ENCODE measurements around the gene KNOP1. TPM values are rescaled to one million over a fixed set of nuclear protein-coding genes. Genes with fewer than 3 reads are reported as not detected.

Gene KNOP1
- total RNA-seq, 1 experiment from 2014 or later = 70.1 TPM

DNA sequence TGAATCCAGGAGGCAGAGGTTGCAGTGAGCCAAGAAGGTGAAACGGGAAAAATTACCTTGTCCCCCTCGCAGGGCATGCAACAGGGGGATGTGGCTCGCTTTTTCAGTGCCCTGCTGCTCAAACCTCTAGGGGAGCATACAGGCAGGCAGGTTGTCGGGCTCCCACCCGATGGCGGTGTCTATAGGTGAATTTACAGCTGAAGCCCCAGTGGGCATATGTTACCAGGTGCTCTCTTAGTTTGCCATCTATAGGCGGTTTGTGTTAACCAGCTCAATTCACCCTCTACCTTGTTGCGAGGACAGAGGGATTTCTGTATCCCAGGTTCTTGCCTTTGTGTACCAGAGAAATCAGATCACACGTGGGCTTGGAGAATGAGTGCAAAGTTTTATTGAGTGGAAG is 49.0 kb upstream of the KNOP1 start:
- intact Hi-C loops (cut with micrococcal nuclease; ENCODE audit: unreplicated experiment) = no loop called here
- no peak for ATAC-seq
- H3K9me3 ChIP-seq (ENCODE audit: control insufficient read depth, insufficient read depth, low read depth, low read length) = no peaks in the 10 kb centered on the region
- no peak for DNase-seq (ENCODE audit: low read depth, low spot score)
- no peaks in the 10 kb centered on the region for H3K36me3 ChIP-seq (ENCODE audit: control insufficient read depth, insufficient read depth, low read length)
- no peak overlapping the region for H3K4me3 ChIP-seq (ENCODE audit: low read depth in 2 of 2, low read length in 2 of 2)
- in situ Hi-C loops (cut with HindIII; ENCODE audit: low pct_unique_long_range_greater_than_20kb, low sequenced_read_pairs) = no loop called here
- CTCF ChIA-PET = interaction anchor here (0.6 kb wide), 1 partner anchor 616 kb away, joined by 3 read pairs; no protein-coding TSS in a partner anchor
- POLR2A ChIA-PET = no interaction called here
- H3K27ac ChIP-seq (ENCODE audit: low read length) = no peak overlapping the region
- H3K27me3 ChIP-seq (ENCODE audit: control insufficient read depth, insufficient read depth, low read length) = no peaks in the 10 kb centered on the region
- no peaks in the 10 kb centered on the region for H3K4me1 ChIP-seq (ENCODE audit: control insufficient read depth, insufficient read depth, low read length)
- TF ChIP-seq SIN3A (IDR thresholded peaks at IDR 0.05; ENCODE audit: borderline replicate concordance, insufficient read depth, low read depth, low read length) = no peak
- TF ChIP-seq POLR2AphosphoS5 (IDR thresholded peaks at IDR 0.05; ENCODE audit: low read depth, low read length) = no peak
- no peak for TF ChIP-seq TCF7L2 (IDR thresholded peaks at IDR 0.05; ENCODE audit: low read depth, low read length)
- no peak for TF ChIP-seq REST (IDR thresholded peaks at IDR 0.05; ENCODE audit: insufficient read depth in 1 of 2, low read depth in 2 of 2, low read length in 1 of 2)
- no peak for TF ChIP-seq CTCF (IDR thresholded peaks at IDR 0.05)
- no TSS peak for BruUV-seq (replicated peaks)

DNA sequence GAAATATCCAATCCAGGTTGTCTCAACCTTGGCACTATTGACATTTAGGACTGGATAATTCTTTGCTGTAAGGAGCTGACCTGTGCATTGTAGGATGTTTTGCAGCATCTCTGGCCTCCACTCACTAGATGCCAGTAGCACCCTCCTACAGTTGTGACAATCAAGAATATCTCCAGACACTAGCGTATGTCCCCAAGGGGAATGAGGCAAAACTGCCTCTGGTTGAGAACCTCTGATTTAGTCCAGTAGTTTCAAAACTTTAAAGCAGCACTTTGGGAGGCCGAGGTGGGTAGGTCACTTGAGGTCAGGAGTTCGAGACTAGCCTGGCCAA is 48.5 kb upstream of the KNOP1 start:
- POLR2A ChIA-PET = no interaction called here
- CTCF ChIA-PET = no interaction called here

More for the DNA sequence above, 48.5 kb upstream of the KNOP1 start:
- ATAC-seq (no peak), DNase-seq (ENCODE audit: low read depth, low spot score) (no peak)
- intact Hi-C loops (cut with micrococcal nuclease; ENCODE audit: unreplicated experiment) = no loop called here
- Histone ChIP-seq H3K9me3 (ENCODE audit: control insufficient read depth, insufficient read depth, low read depth, low read length) (no peaks in the 10 kb centered on the region), H3K36me3 (ENCODE audit: control insufficient read depth, insufficient read depth, low read length) (no peaks in the 10 kb centered on the region), H3K4me3 (ENCODE audit: low read depth in 2 of 2, low read length in 2 of 2) (no peak overlapping the region), H3K4me1 (ENCODE audit: control insufficient read depth, insufficient read depth, low read length) (no peaks in the 10 kb centered on the region), H3K27ac (ENCODE audit: low read length) (no peak overlapping the region), H3K27me3 (ENCODE audit: control insufficient read depth, insufficient read depth, low read length) (no peaks in the 10 kb centered on the region)
- in situ Hi-C loops (cut with HindIII; ENCODE audit: low pct_unique_long_range_greater_than_20kb, low sequenced_read_pairs) = no loop called here
- BruUV-seq (replicated peaks) = no TSS peak
- TF ChIP-seq POLR2AphosphoS5 (IDR thresholded peaks at IDR 0.05; ENCODE audit: low read depth, low read length) (no peak), TCF7L2 (IDR thresholded peaks at IDR 0.05; ENCODE audit: low read depth, low read length) (no peak), SIN3A (IDR thresholded peaks at IDR 0.05; ENCODE audit: borderline replicate concordance, insufficient read depth, low read depth, low read length) (no peak), CTCF (IDR thresholded peaks at IDR 0.05) (no peak), REST (IDR thresholded peaks at IDR 0.05; ENCODE audit: insufficient read depth in 1 of 2, low read depth in 2 of 2, low read length in 1 of 2) (no peak)
